Activated naive CD4-positive, alpha-beta T cell treated with anti-CD3 and anti-CD28 coated beads for 36 hours (primary cell): Measurements from ENCODE around the gene CCDC24. TPM values are rescaled to one million over a fixed set of nuclear protein-coding genes. Genes with fewer than 3 reads are reported as not detected.

Experiments
- CTCF ChIA-PET: fragments of 350-600 bp; sonication (Branson Sonifier 250); formaldehyde crosslinking; loops from one replicate; lab custom pipeline; 2021; ENCODE audit warnings: antibody characterized with exemption; lab: Charles Lee
- DNase-seq: peaks from one replicate; pipeline ENCODE4 v3.0.0-alpha.2; 2020
- H3K27ac Mint-ChIP-seq: one replicate; pipeline ENCODE4 v1.8.0; 2021; ENCODE audit warnings: mild to moderate bottlenecking, mixed read lengths
- H3K27me3 Mint-ChIP-seq: one replicate; pipeline ENCODE4 v1.8.0; 2021; ENCODE audit warnings: low read depth, mixed read lengths
- H3K36me3 Mint-ChIP-seq: one replicate; pipeline ENCODE4 v1.8.0; 2021; ENCODE audit warnings: low read depth, mixed read lengths
- H3K4me1 Mint-ChIP-seq: one replicate; pipeline ENCODE4 v1.8.0; 2021; ENCODE audit warnings: low read depth, mixed read lengths
- H3K4me3 Mint-ChIP-seq: one replicate; pipeline ENCODE4 v1.8.0; 2021; ENCODE audit warnings: mild to moderate bottlenecking, moderate library complexity, mixed read lengths
- H3K9me3 Mint-ChIP-seq: one replicate; pipeline ENCODE4 v1.8.0; 2021; ENCODE audit warnings: mixed read lengths
- intact Hi-C: fragments of 100-400 bp; cut with micrococcal nuclease; formaldehyde crosslinking; loops from one replicate; pipeline ENCODE4 v1.15.1; 2023
- total RNA-seq, 2 experiments: library from RNA; stranded (reverse); gene quantifications; one replicate each; pipeline ENCODE4 v1.2.3, GENCODE V29; 2021

CCDC24 gene
- 1 to 10 TPM in 1 of 2 experiments, under 1 TPM in 1; 0.91 to 1.6 TPM for total RNA-seq

GRCh38 chr1:43991476-43992231 lies at the start of gene CCDC24:
Gene CCDC24 (plus strand): TSS chr1:43991599. CDS start chr1:43991879, 280 bp downstream.
- no peaks in the 10 kb centered on the region for H3K9me3 Mint-ChIP-seq
- no peaks in the 10 kb centered on the region for H3K27me3 Mint-ChIP-seq
- intact Hi-C loops = loop anchor here (1.0 to 5.0 kb wide), 5 partner anchors 17 to 339 kb away; partner anchors contain the start of genes ATP6V0B, IPO13 and KDM4A

DNA sequence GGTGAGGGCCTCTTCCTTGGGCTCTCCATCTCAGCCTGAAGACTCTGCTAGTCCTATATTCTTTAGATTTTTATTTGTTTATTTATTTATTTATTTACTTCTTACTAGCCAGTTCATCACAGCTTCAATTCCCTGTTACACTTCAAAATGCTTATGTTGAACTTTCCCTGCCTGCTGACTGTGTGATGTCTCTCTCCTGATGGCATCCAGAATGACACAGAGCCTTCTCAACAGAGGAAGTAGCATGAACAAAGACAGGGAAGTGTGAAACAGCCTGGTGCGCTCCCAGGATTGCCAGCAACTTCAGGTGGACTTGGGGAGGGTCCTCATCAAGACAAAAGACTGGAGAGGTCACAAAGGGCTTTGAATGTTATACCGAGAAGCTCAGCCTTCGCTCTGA lies 49.0 kb upstream of the CCDC24 start:
- peaks cover 10% of the 10 kb centered on the region for H3K36me3 Mint-ChIP-seq
- no peak overlapping the region for H3K27ac Mint-ChIP-seq
- H3K4me1 Mint-ChIP-seq = peaks cover 20% of the 10 kb centered on the region
- no peak for DNase-seq
- CTCF ChIA-PET = interaction anchor here (0.7 to 5.6 kb wide), 3 partner anchors 8 to 178 kb away, joined by 7 to 76 read pairs (median 39); partner anchors contain the start of gene ARTN
- no peak overlapping the region for H3K4me3 Mint-ChIP-seq
- no peaks in the 10 kb centered on the region for H3K27me3 Mint-ChIP-seq
- intact Hi-C loops = loop anchor here (10.0 kb wide), 1 partner anchor 578 kb away; the partner anchor contains the start of gene ELOVL1
- H3K9me3 Mint-ChIP-seq = no peaks in the 10 kb centered on the region

More at GRCh38 chr1:43991476-43992231, at the start of gene CCDC24:
- DNase-seq = peak; percentile 74
- peaks cover 5% of the 10 kb centered on the region for H3K4me1 Mint-ChIP-seq
- CTCF ChIA-PET = interaction anchor here (0.9 to 1.7 kb wide), 3 partner anchors 13 to 56 kb away, joined by 3 to 6 read pairs (median 6); no protein-coding TSS in a partner anchor
- peak within 1 kb of the TSS; percentile 53 for H3K27ac Mint-ChIP-seq
- peak within 1 kb of the TSS; percentile 89 for H3K4me3 Mint-ChIP-seq
- H3K36me3 Mint-ChIP-seq = no peaks in the 10 kb centered on the region

DNA sequence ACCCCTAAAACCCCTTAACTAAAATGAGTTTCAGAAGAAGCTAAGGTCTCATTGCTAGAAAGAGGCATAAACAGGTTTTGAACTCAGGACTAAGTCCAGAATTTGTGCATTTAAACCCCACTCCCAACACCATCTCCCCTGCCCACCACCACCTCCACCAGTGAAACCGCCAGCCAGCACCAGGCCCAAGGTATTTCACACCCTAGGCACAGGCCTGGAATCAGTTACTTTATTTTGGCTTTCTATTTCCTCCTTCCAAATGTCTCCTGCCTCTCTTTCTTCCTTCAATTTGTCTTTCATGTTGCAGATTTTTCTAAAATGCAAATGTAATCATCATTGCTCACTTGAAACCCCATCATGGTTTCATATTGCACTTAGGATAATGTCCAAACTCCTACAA lies 46.5 kb upstream of the CCDC24 start:
- intact Hi-C loops = loop anchor here (10.0 kb wide), 1 partner anchor 580 kb away; the partner anchor contains the start of gene ELOVL1
- CTCF ChIA-PET = interaction anchor here (1.5 to 5.6 kb wide), 3 partner anchors 11 to 415 kb away, joined by 7 to 76 read pairs (median 39); partner anchors contain the start of genes ARTN and PTPRF
- H3K9me3 Mint-ChIP-seq = no peaks in the 10 kb centered on the region

GRCh38 chr1:43945674-43946235 lies 45.6 kb upstream of the CCDC24 start:
- H3K27me3 Mint-ChIP-seq = no peaks in the 10 kb centered on the region
- intact Hi-C loops = loop anchor here (1.0 to 10.0 kb wide), 10 partner anchors 11 to 581 kb away; partner anchors contain the start of genes ATP6V0B, CCDC24, ELOVL1 and KDM4A
- H3K4me3 Mint-ChIP-seq = peak overlapping the region; percentile 90
- CTCF ChIA-PET = interaction anchor here (0.6 to 5.6 kb wide), 18 partner anchors 9 to 456 kb away, joined by 3 to 76 read pairs (median 4); partner anchors contain the start of genes ARTN and PTPRF
- peak overlapping the region; percentile 88 for H3K27ac Mint-ChIP-seq
- H3K9me3 Mint-ChIP-seq = no peaks in the 10 kb centered on the region
- peaks cover 7% of the 10 kb centered on the region for H3K36me3 Mint-ChIP-seq
- no peak for DNase-seq
- H3K4me1 Mint-ChIP-seq = peaks cover 37% of the 10 kb centered on the region

More for the DNA sequence above, 46.5 kb upstream of the CCDC24 start:
- Mint-ChIP-seq H3K27me3 (no peaks in the 10 kb centered on the region), H3K36me3 (peaks cover 7% of the 10 kb centered on the region), H3K4me1 (peaks cover 37% of the 10 kb centered on the region), H3K4me3 (peak overlapping the region; percentile 90), H3K27ac (no peak overlapping the region)
- DNase-seq = no peak

DNA sequence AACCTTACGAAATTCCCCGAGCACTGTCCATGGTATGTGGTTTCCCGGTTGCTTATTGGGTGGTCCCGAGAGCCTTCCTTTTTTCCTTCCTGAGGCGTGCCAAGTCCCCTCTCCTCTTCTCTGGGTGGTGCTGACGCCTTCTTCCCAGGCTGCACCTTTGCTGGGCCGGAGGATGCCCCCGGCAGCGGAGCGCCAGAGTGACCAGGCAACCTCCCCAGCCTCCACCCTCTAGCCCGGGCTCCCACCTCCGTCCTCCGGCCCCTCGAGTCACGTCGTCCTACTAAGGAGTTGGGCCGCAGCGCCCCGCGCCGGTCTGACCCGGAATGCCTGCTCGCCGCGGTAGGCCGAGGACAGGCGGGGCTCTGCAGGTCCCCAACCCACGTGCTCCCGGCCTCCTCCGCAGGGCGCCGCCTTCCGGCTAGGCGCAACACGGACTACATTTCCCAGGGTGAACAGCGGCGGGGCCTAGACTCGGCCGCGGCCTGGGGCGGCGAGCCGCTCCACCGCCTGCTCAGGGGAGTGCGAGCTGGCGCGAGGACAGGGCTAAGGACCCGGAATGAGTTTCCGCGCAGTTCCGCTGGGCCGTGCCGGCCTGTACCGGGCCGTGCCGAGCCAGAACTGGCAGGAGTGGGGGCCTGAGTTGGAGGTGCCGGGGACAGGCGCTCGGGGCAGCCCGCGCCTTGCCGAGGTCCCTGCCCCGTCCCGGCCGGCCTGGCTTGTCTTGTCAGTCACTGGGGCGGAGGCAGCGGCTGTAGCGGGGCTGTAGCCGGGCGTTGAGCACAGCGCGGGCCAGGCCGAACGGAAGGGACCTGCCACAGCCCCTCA lies 45.0 kb upstream of the CCDC24 start, which contains the start of gene IPO13:
Gene IPO13, plus strand, starts transcription at position 715 of the 825 bp plus-strand sequence. CDS start 651 bp downstream, outside the sequence.
- peaks cover 7% of the 10 kb centered on the region for H3K36me3 Mint-ChIP-seq
- CTCF ChIA-PET = interaction anchor here (0.6 to 5.6 kb wide), 18 partner anchors 9 to 434 kb away, joined by 3 to 76 read pairs (median 4); partner anchors contain the start of genes ARTN and PTPRF
- H3K27ac Mint-ChIP-seq = peak within 1 kb of the TSS; percentile 88
- intact Hi-C loops = loop anchor here (1.0 to 10.0 kb wide), 10 partner anchors 12 to 582 kb away; partner anchors contain the start of genes ATP6V0B, CCDC24, ELOVL1 and KDM4A
- H3K27me3 Mint-ChIP-seq = no peaks in the 10 kb centered on the region
- peaks cover 39% of the 10 kb centered on the region for H3K4me1 Mint-ChIP-seq
- peak within 1 kb of the TSS; percentile 90 for H3K4me3 Mint-ChIP-seq
- H3K9me3 Mint-ChIP-seq = no peaks in the 10 kb centered on the region
- DNase-seq = peak; percentile 97

GRCh38 chr1:43947061-43947873 lies 44.1 kb upstream of the CCDC24 start:
- peak; percentile 26 for DNase-seq
- peak overlapping the region; percentile 90 for H3K4me3 Mint-ChIP-seq
- peak overlapping the region; percentile 88 for H3K27ac Mint-ChIP-seq
- no peaks in the 10 kb centered on the region for H3K27me3 Mint-ChIP-seq
- intact Hi-C loops = loop anchor here (10.0 kb wide), 1 partner anchor 582 kb away; the partner anchor contains the start of gene ELOVL1
- H3K36me3 Mint-ChIP-seq = peaks cover 7% of the 10 kb centered on the region
- CTCF ChIA-PET = interaction anchor here (0.6 to 5.6 kb wide), 10 partner anchors 10 to 183 kb away, joined by 3 to 76 read pairs (median 4); partner anchors contain the start of gene ARTN
- H3K9me3 Mint-ChIP-seq = no peaks in the 10 kb centered on the region
- peaks cover 41% of the 10 kb centered on the region for H3K4me1 Mint-ChIP-seq

DNA sequence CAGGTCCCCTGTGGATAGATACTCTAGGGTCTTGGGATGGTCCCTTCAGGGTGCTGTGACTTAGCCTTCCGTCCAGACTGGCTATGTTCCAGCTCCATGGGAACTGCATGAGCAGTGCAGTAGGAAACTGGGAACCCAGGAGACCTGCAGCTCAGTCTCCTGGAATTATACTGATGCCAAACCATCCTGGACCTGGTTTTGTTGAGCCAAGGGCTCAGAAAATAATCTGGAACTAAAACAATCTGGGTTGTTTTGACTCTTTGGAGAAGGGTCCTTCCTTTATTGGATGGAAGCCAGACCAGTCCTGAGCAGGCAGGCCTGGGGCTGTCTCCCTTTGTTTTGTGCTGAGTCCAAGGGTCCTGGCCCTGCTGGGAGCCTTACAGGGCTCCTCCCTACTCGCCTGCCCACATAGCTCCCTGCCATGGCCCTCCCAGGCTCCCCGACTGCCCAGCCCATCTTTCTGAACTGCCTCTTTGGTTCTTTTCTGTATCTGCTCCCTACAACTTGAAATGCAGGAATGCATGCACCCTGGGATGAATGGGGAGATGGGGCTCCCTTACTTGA lies 43.4 kb upstream of the CCDC24 start:
- intact Hi-C loops = loop anchor here (10.0 kb wide), 1 partner anchor 583 kb away; the partner anchor contains the start of gene ELOVL1
- Mint-ChIP-seq H3K4me1 (peaks cover 39% of the 10 kb centered on the region), H3K27ac (peak overlapping the region; percentile 68)

GRCh38 chr1:43949678-43950077 lies 41.7 kb upstream of the CCDC24 start:
- H3K4me1 Mint-ChIP-seq = peaks cover 33% of the 10 kb centered on the region
- intact Hi-C loops = loop anchor here (10.0 kb wide), 1 partner anchor 585 kb away; the partner anchor contains the start of gene ELOVL1
- no peak overlapping the region for H3K4me3 Mint-ChIP-seq
- peaks cover 2% of the 10 kb centered on the region for H3K36me3 Mint-ChIP-seq
- CTCF ChIA-PET = interaction anchor here (0.7 to 3.1 kb wide), 5 partner anchors 14 to 422 kb away, joined by 3 to 8 read pairs (median 4); no protein-coding TSS in a partner anchor
- no peaks in the 10 kb centered on the region for H3K27me3 Mint-ChIP-seq
- no peak overlapping the region for H3K27ac Mint-ChIP-seq
- no peaks in the 10 kb centered on the region for H3K9me3 Mint-ChIP-seq
- no peak for DNase-seq

More for the DNA sequence above, 43.4 kb upstream of the CCDC24 start:
- Mint-ChIP-seq H3K27me3 (no peaks in the 10 kb centered on the region), H3K36me3 (peaks cover 7% of the 10 kb centered on the region), H3K9me3 (no peaks in the 10 kb centered on the region), H3K4me3 (peak overlapping the region; percentile 90)
- CTCF ChIA-PET = interaction anchor here (0.6 to 0.9 kb wide), 2 partner anchors 37 to 100 kb away, joined by 3 to 4 read pairs; no protein-coding TSS in a partner anchor
- DNase-seq = no peak

DNA sequence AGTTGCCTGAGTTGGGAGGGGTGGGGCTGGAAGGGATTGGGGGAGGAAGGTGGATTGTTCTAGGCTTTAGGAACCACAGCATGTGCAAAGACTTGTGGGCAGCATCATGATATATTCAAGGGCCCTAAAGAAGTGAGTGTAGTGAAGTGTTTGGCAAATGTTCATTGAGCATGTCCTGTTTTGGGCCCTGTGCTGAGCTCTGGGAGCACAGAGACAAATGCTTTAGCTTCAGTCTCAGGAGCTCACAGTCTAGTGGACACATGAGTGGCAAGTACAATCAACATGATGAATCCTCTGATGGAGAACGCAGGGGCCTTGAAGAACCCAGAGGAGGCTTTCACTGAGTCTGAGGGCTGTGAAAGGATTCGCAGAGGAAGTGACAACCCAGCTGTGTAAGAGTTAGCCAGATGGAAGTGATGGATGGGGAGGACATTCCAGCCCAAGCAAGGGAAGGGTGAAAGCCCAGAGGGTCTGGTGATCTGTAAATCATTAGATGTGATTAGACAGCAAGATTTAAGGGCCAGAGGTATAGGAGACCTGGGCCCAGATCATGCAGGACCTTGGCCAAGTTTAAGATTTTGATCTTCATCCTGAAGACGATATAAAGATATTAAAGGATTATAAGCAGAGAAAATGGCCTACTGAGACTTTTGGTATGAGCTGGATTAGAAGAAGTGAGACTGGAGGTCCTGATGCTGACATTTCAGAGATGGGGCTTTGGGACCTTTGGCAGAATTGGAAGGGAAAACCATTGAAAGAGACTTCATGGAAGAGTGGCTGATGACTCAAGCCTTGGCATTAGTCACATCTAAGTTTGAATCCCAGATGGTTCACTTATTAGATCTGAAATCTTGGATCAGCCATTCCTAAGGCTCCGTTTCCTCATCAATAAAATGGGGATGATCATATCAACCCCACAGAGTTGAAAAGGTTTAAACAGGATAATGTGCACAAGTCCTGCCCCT lies 40.1 kb upstream of the CCDC24 start:
- no peak overlapping the region for H3K27ac Mint-ChIP-seq
- CTCF ChIA-PET = interaction anchor here (1.0 to 3.1 kb wide), 3 partner anchors 13 to 423 kb away, joined by 4 to 8 read pairs (median 4); no protein-coding TSS in a partner anchor
- no peaks in the 10 kb centered on the region for H3K9me3 Mint-ChIP-seq
- peaks cover 21% of the 10 kb centered on the region for H3K4me1 Mint-ChIP-seq
- intact Hi-C loops = no loop called here
- H3K4me3 Mint-ChIP-seq = no peak overlapping the region
- peaks cover 2% of the 10 kb centered on the region for H3K36me3 Mint-ChIP-seq
- H3K27me3 Mint-ChIP-seq = no peaks in the 10 kb centered on the region
- no peak for DNase-seq
